NCI-H2029 treated with DMSO at 0.1 percent for 48 hours (cell line): ENCODE measurements around the gene GRK1.

Experiments
- DNase-seq: peaks from one replicate; lab custom pipeline; 2025; lab: John Stamatoyannopoulos, UW

The GRK1 gene

GRCh38 chr13:113650275-113650674, 16.7 kb upstream of the GRK1 start:
- no peak for DNase-seq

DNA sequence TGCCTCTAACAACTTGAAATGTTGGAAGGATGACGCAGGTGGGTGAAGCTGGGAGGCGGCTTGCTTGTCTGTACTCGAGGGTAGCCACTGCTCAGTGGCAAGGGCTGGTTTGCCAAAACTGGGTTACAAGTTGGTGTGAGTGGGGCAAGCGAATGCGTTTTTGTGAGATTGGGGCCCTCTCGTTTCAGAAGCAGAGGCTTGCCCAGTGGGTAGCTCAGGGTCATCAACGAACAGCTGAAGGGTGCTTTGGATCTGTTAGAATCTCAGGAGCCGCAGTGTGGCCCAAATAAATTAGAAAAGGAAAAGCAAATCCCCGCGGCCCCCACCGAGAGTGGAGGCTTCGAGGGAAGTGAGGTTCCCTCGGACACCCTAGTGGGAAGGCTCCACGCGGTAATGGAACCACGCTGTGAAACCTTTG, 16.3 kb upstream of the GRK1 start:
- no peak for DNase-seq

- DNase-seq, result no peak
These were observed 15.3 kb upstream of the GRK1 start for GRCh38 chr13:113651511-113652403.

- DNase-seq, result no peak
These were observed 14.4 kb upstream of the GRK1 start for GRCh38 chr13:113652404-113653263.

DNA sequence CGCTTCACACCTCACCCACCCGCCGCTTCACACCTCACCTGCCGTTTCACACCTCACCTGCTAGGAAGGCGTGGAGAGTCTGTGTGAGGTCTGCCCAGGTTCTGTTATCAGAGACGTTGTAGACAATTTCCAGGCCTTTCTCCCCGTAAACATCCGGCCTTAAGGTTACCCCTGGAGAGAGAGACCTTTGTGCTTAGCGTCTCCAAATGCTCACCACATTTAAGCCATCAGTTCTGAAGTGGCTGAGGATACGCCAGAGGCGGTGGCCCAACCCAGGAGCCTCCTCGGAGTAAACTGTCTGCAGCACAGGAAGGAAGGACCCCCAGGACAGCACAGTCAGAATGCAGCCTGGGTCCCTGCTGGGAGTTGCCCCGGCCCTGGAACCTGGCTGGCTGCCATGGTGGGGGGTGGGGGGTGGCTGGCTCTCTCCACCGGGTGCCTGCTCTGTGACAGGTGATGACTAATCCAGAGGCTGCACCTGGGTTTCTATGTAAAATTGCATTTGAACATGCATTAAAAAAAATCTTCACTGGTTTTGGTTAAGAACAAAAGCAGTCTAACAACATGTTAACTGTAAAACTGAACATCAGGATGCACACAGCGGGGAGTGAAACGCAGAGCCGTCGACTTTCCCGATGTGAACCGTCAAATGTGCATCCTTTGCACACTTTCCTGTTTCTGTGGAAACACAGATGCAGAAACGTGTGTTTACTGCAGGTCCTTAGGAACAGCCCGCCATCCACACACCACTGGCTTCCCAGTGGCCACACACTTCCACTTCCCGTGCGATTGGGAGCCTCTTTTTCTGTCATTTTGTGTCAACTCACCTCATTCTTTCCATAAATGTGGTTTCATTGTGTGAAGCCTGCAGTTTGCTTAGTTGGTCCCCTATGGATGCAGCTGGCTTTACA, 13.5 kb upstream of the GRK1 start:
- DNase-seq, result no peak

- DNase-seq, result no peak
These were observed 12.9 kb upstream of the GRK1 start for GRCh38 chr13:113654175-113654560.

- DNase-seq, result no peak
These were observed 12.3 kb upstream of the GRK1 start for GRCh38 chr13:113654591-113655345.

- DNase-seq, result no peak
These were observed 11.5 kb upstream of the GRK1 start for GRCh38 chr13:113655346-113656002.

DNA sequence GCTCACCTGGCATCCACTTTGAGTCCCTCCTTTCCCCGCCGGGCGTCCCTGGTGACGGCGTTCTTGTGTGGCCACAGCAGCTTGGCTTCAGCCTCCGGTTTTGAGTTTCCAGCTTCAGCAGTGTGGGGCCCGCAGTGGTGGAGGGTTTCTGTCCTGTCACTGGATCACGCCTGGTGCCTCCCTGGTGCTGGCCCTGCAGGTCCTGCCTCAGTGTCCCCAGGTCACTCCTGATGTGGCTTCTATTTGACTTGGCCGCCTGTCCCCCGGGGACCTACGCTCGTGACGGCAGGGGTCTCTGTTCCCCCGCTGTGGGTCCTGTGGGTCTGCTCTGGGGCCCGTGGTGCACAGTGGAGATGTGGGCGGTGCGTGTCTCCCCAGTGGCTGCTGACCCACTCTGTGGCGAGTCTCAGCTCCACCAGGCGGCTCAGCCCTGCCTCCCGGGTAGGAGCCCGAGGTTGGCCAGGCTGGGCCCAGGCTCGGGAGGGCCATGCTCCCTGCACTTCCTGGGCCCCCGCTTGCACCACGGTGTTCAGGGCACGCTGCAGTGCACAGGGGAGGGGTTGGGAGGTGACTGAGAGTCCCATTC, 10.9 kb upstream of the GRK1 start:
- DNase-seq, result no peak

DNA sequence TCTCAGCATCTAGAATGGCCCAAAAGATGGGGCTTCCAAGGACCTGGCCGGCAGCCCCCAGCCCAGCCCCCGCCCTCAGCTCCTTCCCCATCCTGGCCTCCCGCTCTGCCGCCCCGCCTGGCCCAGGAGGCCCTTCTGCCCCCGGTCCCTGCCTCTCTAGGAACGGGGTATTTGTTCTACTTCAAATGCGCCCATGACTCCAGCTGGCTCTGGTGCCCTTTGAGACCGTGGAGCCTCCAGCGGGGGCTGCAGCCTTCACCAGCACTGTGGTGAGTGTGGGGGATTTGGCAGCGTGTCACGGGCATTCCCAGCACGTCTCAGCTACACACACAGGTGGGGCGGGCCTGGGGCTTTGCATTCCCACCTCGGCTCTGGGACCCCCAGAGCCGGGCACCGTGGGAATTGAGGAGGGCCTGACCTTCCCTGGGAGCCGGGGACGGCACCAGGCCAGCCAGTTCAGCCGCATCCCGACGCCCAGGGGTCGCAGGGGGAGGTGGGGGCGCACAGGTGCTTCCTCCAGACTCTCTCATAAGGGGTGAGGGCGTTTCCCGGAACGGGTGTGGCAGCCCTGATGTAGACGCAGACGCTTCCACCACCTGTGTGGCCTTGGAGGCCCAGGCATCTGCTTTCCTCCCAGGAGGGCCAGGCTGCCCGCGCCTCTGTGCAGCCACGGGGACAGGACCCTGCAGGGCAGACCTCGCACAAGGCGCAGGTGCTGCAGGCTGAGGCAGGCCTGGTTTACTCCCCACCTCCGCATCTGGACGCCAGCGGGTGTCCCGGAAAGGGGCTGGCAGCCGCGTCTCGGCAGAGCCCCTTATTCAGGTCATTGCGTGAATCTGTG, 10.0 kb upstream of the GRK1 start:
- no peak for DNase-seq

DNA sequence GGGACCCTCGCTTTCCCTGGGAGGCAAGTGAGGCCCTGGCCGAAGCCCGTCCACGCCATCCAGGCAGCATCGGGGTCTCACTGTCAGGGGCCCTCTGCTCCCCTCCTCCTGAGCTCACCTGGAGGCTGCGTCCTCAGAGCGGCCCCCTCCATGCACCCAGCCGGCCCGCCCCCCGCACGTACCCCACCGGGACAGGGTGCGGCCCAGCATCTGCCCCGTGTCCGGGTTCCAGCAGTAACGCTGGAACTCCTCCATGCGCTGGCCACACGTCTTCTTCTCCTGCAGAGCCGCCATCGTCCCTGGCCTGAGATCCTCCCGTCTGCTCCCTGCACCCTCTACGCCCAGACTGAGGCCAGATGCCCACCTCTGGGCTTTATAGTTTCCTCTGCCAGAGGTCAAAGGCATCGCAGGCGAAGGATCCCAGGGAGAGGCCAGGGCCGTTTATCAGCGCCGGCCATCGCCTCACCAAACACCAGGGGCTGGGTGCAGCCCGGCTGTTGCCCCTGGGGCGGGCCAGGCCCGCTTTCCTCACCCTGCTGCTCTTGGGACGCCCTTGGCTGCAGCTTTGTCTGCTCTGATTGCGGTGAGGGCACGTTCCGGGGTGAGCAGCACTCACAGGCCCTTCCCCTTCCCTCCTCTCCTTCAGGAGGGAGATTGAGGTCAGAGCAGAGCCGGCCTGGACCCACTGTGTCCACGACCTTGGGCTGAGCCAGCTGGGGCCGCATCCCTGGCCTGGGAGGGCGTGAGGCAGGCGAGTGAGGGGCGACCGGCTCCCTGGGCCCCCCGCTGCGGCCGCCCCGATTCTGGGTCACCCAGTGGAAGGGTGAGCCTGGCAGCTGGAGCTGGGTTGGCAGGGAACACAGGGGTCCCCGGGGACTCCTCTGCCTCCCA, 8.9 kb upstream of the GRK1 start, which contains the start of gene ATP4B:
Gene ATP4B, minus strand, starts transcription at position 348 of the 891 bp plus-strand sequence. Its CDS starts 54 bp downstream, at position 294.
- DNase-seq, result no peak

GRCh38 chr13:113658836-113659235, 8.2 kb upstream of the GRK1 start:
- no peak for DNase-seq

DNA sequence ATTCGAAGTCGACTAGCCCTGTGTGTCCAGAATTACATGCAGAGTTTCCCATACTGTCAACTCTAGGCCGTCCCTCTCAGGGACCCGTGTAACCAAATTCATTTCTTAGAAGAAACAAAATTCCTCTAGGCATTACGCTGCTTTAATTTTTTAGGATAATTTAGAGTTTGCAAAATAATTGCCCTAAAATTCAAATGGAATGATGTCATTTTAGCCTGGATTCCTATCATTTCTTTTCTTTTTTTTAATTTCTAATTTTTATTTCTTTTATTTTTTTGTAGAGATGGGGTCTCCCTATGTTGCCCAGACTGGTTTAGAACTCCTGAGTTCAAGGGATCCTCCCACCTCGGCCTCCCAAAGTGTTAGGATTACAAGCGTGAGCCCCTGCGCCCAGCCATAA, 7.7 kb upstream of the GRK1 start:
- no peak for DNase-seq

- no peak for DNase-seq
These were observed 7.0 kb upstream of the GRK1 start for GRCh38 chr13:113660066-113660465.

- no peak for DNase-seq
These were observed 5.5 kb upstream of the GRK1 start for GRCh38 chr13:113661509-113661908.

GRCh38 chr13:113663934-113664333, 3.1 kb upstream of the GRK1 start:
- DNase-seq, result no peak

- no peak for DNase-seq
These were observed 2.0 kb upstream of the GRK1 start for GRCh38 chr13:113664751-113665596.
